Bladder microvascular endothelial cell (primary cell): Measurements from ENCODE around the gene KLRC4. TPM values are rescaled to one million over a fixed set of nuclear protein-coding genes. Genes with fewer than 3 reads are reported as not detected.

Source experiments
- total RNA-seq: library from RNA; depleted of rRNA; stranded (reverse); fragments of >200 nt; gene quantifications from 2 replicates; pipeline ENCODE4 v1.2.3, GENCODE V29; 2014

The KLRC4 gene, protein sequence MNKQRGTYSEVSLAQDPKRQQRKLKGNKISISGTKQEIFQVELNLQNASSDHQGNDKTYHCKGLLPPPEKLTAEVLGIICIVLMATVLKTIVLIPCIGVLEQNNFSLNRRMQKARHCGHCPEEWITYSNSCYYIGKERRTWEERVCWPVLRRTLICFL
- not detected in 2 replicates for total RNA-seq

DNA sequence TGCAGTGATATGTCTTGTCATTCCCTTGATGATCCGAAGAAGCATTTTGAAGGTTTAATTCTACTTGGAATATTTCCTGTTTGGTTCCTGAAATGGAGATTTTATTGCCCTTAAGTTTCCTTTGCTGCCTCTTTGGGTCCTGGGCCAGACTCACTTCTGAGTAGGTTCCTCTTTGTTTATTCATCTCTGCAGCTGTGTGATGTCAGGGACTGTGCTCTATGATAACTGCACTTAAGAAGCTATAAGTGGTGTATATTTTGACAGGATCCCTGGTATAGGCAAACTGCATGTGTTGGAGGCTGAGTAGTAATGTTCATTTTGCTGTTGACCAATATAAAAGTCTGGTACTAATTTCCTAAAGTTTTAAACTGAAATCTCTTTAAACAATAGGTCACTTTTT, at the start of gene KLRC4:
KLRC4 (minus strand) TSS at position 366 of the 400 bp plus-strand sequence; CDS start at position 184, 182 bp downstream.

DNA sequence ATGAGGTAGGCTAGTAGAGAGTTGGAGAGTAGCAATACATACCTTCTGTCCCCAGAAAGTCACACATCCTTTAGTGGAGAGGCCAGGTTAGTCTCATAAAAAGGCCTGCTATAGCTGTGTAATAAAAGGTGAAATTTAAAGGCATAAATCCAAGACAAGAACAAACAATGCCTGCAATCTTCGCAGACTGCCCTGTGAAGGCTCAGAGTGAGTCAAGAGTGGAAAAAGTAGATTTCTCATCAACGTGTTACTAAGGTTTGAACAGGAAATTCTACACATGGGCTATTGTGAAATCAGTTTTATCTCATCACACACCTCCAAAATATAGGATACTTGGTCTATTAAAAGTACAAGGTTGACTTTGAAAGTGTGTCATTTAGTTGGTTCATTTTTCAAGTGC, 43.6 kb upstream of the KLRC4 start, which contains the start of gene KLRC1:
KLRC1 (minus strand) TSS at position 222 of the 400 bp plus-strand sequence. CDS start 2,221 bp downstream, outside the sequence.

GRCh38 chr12:10435816-10436215, 26.3 kb upstream of the KLRC4 start, which contains the start of gene KLRC2:
TSS of gene KLRC2 (minus strand) at chr12:10436010. CDS start at chr12:10435986, 24 bp downstream.

DNA sequence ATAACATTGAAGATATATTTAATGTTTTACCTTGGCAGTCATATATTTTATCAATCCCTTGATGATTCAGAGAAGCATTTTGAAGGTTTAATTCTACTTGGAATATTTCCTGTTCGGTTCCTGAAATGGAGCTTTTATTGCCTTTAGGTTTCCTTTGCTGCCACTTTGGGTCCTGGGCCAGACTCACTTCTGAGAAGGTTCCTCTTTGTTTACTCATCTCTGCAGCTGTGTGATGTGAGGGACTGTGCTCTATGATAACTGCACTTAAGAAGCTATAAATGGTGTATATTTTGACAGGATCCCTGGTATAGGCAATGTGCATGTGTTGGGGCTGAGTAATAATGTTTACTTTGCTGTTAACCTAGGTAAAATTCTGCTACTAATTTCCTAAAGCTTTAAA, 10.8 kb upstream of the KLRC4 start, which contains the start of gene KLRC3:
KLRC3 (minus strand) TSS at position 262 of the 400 bp plus-strand sequence; CDS start at position 217, 45 bp downstream.

DNA sequence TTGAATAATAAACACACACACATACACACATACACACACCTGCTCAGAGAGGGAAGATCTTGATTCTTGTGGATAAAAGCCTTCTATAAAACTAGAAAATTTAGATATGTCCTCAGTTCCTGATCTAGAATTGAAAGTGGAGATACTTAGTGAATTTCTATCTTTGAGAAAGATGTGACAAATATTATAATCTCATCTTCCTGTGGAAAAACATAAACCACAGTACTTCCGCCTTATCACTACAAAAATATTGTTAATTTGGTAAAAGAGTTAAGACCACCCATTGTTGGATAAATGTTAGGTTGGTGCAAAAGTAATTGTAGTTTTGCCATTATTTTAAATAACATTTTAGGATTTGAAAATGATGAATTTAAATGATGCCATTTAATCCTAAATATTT, 19.7 kb downstream of the KLRC4 start, which contains the start of gene KLRK1:
KLRK1 (minus strand) TSS at position 138 of the 400 bp plus-strand sequence. CDS start 1,231 bp downstream, outside the sequence.

Other genes starting within 250 kb of the KLRC4 start
- gene OLR1, start 237.6 kb downstream of the KLRC4 start, total RNA-seq: under 0.01 TPM in 1 of 2 replicates, not detected in the other
- not detected in 2 replicates for gene TMEM52B, start 230.7 kb downstream of the KLRC4 start, total RNA-seq
- 34.0 and 141 TPM in 2 replicates for gene GABARAPL1, start 196.9 kb downstream of the KLRC4 start, total RNA-seq
- 0.16 and 0.69 TPM in 2 replicates for gene KLRD1, start 101.9 kb downstream of the KLRC4 start, total RNA-seq
- not detected in 2 replicates for gene KLRK1, start 19.7 kb downstream of the KLRC4 start, total RNA-seq
- gene KLRC3, start 10.8 kb upstream of the KLRC4 start, total RNA-seq: not detected in 2 replicates
- not detected in 2 replicates for gene KLRC2, start 26.3 kb upstream of the KLRC4 start, total RNA-seq
- not detected in 2 replicates for gene KLRC1, start 43.6 kb upstream of the KLRC4 start, total RNA-seq
- 0.32 and 0.69 TPM in 2 replicates for gene EIF2S3B, start 96.1 kb upstream of the KLRC4 start, total RNA-seq
- gene MAGOHB, start 203.9 kb upstream of the KLRC4 start, total RNA-seq: 9.9 and 30.7 TPM in 2 replicates